Central memory CD4-positive, alpha-beta T cell (primary cell): ENCODE measurements around the gene CRY2.
"Not testable (repeated sequence)": the region's sequence is repeated elsewhere in the genome, so short reads cannot be mapped to it uniquely, and the experiment has no call there.

Source experiments
- DNase-seq: peaks from one replicate; pipeline ENCODE4 v3.0.0; 2022

Gene CRY2

DNA sequence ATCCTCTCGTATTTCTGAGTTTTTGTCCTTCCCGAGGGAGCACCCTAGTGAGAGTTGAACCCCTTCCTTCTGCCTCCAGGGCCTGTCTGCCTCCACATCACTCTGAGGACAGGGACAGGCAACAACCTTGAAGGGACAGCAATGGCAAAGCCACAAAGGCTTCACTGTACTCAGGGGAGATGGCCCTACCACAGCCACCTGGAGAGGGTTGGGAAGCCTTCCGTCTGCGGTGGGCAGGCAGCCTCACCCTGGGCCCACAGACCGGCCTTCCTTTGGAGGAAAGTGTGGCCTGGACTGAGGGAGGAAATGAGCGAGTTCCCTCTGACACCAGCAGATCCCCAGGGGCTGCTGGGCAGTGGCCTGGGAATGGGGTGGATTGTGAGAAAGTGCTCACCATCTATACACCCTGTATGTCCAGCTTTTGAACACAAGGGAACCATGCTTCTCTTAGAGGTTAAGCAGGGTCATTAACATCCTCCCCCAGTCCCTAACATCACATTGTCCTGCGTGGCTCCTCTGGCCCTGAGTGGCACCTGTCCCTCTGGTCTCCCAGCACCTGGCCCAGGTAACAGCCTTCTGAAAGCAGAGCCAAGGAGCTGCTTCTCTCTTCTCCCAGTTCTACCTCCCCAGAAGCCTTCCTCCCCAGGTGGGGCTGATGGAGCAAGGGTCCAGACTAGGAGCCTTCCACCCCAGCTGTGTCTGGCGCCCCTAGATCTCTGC is 35.5 kb upstream of the CRY2 start:
- DNase-seq: no peak

GRCh38 chr11:45812581-45813548 is 34.4 kb upstream of the CRY2 start:
- DNase-seq: no peak

DNA sequence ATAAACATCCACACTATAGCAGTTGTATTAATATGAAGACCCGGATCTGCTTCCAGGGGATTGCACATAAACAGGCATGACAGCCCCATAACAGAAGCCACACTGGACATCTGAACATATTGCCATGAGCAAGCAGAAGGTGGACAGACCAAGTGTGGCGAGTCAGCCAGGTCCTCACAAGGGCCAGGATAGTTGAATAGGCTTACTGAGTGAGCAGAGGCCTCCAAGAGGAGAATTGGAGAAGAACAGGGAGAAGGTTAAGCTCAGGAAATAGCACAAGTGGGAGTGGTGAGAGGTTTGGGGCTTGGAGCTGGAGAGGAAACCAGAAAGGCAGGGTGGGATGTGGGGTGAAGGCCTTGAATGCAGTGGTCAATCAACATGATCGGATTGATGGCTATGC is 31.5 kb upstream of the CRY2 start:
- DNase-seq: no peak

GRCh38 chr11:45816614-45817013 is 30.7 kb upstream of the CRY2 start:
- no peak for DNase-seq

DNA sequence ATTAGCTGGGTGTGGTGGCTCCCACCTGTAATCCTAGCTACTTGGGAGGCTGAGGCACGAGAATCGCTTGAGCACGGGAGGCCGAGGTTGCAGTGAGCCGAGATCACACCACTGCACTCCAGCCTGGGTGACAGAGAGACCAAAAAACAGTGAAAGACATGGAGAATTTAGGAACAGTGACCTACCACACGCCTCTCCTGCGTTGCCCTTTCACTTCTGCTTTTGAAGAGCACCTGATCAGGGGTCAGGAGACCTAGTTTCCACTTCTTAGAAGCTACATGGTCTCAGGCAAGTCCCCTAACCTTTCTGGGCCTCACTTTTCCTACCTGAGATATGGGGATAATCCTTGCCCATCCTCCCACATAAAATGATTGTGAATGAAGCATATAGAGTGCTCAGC is 30.1 kb upstream of the CRY2 start:
- DNase-seq: no peak

DNA sequence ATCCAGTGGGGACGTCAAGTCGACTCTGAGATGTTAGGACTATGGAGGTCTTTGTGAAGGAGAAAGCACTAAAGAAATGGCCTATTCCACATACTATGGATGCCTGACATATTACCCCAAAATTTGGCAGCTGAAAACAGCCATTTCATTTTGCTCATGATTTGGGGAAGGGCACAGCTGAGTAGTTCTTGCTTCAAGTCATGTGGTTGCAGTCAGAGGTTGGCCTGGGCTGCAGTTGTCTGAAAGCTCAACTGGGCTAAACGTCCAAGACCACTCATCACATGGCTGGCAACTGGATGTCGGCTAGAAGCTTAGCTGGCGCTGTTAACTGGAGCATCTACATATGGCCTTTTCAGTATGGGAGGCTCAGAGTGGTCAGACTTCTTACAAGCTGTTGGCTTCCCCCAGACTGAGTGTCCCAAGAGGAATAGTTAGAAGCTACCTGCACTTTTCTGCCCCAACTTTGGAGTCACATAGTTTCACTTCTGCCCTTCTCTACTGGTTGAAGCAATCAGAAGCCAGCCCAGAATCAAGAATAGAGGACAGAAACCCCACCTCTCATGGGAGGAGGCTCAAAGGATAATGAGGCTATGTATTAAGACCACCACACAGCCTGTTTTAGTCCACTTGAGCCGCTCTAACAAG is 28.2 kb upstream of the CRY2 start:
- DNase-seq: no peak

GRCh38 chr11:45820211-45820857 is 26.9 kb upstream of the CRY2 start:
- DNase-seq: no peak

DNA sequence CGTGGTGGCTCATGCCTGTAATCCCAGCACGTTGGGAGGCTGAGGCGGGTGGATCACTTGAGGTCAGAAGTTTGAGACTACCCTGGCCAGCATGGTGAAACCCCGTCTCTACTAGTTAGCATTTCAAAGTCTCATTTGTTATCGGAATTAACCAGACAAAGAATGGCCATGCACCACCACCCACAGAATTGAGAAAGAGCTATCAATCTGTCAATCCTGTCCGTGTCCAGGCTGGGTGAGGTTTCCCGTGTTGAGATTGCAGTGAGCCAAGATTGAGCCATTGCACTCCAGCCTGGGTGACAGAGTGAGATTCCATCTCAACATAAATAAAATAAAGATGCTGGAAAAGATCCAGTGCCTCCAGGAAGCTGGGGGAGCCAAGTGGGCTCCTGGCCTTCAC is 20.8 kb upstream of the CRY2 start:
- DNase-seq: not testable (repeated sequence)

DNA sequence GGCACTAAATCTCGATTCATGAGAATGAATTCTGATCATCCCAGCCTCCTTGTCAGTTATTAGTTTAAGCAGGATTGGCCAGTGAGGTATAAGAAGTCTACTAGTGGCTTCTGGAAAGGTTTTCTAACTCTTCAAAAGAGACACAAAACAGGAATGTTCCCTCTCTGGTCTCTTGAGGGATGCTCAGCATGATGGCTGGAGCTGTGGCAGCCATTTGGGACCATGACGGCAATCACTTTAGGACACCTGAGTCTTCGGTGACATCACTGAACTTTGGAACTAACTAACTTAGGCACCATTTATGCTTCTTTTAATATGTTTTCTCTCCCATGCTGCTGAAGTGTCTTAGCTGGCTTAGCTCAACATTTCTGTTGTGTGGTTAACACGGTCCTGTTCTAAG is 20.2 kb upstream of the CRY2 start:
- no peak for DNase-seq

- DNase-seq: no peak
Observed at GRCh38 chr11:45828996-45829395, 18.3 kb upstream of the CRY2 start.

- DNase-seq: no peak
Observed at GRCh38 chr11:45830596-45830995, 16.7 kb upstream of the CRY2 start.

GRCh38 chr11:45832811-45833441 is 14.3 kb upstream of the CRY2 start:
- no peak for DNase-seq

- no peak for DNase-seq
Observed at GRCh38 chr11:45833761-45834160, 13.5 kb upstream of the CRY2 start.

GRCh38 chr11:45834298-45834756 is 12.9 kb upstream of the CRY2 start:
- no peak for DNase-seq

DNA sequence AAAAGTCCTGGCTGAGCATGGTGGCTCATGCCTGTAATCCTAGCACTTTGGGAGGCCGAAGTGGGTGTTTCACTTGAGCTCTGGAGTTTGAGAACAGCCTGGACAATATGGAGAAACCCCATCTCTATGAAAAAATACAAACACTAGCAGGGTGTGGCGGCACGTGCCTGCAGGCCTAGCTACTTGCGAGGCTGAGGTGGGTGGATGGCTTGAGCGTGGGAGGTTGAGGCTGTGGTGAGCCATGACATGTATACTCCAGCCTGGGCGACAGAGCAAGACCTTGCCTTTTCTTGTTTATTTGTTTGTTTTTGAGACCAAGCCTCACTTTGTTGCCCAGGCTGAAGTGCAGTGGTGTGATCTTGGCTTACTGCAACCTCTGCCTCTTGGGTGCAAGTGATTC is 8.1 kb upstream of the CRY2 start:
- no peak for DNase-seq

GRCh38 chr11:45840251-45840650 is 7.0 kb upstream of the CRY2 start:
- DNase-seq: not testable (repeated sequence)

DNA sequence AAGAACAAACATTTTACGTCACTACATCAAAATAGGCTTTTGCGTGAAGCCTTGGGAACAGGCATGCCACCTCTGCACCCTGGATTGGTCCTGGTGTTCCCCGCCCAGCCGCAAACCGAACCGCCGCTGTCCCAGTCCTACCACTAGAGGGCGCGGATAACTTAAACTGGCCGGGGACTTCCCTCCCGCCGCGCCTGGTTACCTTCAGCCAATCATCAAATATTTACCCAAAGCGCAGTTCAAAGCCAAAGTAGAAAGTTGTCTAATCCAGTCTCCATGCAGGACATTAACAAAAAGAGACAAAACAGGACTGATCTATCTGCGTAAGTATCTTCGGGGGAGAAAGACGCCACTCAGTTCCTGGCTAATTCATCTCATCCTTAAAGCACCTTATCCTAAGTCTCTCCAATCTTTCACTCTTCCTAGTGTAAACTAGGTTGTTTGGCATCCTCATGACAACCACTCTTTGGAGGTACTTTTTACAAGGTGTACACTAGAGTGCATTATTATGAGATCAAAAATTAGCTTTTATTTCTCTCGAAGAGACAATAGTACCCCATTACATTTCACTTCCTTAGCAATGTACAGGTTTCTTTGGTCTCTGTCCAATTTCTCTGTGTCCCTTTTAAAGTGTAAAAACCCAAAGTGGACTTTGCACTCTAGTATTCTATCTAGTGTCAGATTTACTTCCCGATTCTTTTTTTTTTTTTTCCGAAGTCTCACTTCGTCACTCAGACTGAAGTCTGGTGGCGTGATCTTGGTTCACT is 3.9 kb upstream of the CRY2 start:
- DNase-seq: peak; percentile 95

GRCh38 chr11:45844822-45845578 is 2.3 kb upstream of the CRY2 start:
- DNase-seq: no peak

GRCh38 chr11:45846174-45846675 is 1.1 kb upstream of the CRY2 start:
- no peak for DNase-seq

- DNase-seq: peak; percentile 55
Observed at GRCh38 chr11:45847911-45848316, 639 bp downstream of the CRY2 start.

GRCh38 chr11:45848654-45849081 is 1.4 kb downstream of the CRY2 start:
- DNase-seq: no peak
